Activated CD8-positive, alpha-beta T cell treated with anti-CD3 and anti-CD28 coated beads, Interleukin-2, amount 10 ng/mL, durations not matched to agents 7 days and 5 days (primary cell): ENCODE data around the gene B3GNT4. TPM values are rescaled to one million over a fixed set of nuclear protein-coding genes. Genes with fewer than 3 reads are reported as not detected.
"Not testable (repeated sequence)": the region's sequence is repeated elsewhere in the genome, so short reads cannot be mapped to it uniquely, and the experiment has no call there.

ENCODE experiments used
- ATAC-seq: fragments of 150-1000 bp; cut with Tn5 transposase; one replicate; pipeline ENCODE4 v1.10.0; 2021; ENCODE audit warnings: moderate library complexity
- CTCF ChIA-PET: fragments of 350-600 bp; sonication (Branson Sonifier 250); formaldehyde crosslinking; loops from one replicate; lab custom pipeline; 2021; ENCODE audit warnings: antibody characterized with exemption; lab: Charles Lee
- POLR2A ChIA-PET: fragments of 350-600 bp; sonication (Branson Sonifier 250); formaldehyde crosslinking; loops from one replicate; lab custom pipeline; 2021; ENCODE audit warnings: antibody characterized with exemption; lab: Charles Lee
- DNase-seq: peaks from one replicate; pipeline ENCODE4 v3.0.0-alpha.2; 2020
- H3K27ac Mint-ChIP-seq: one replicate; pipeline ENCODE4 v1.8.0; 2021; ENCODE audit warnings: mild to moderate bottlenecking, mixed read lengths
- H3K27me3 Mint-ChIP-seq: one replicate; pipeline ENCODE4 v1.8.0; 2021; ENCODE audit warnings: low read depth, mixed read lengths
- H3K36me3 Mint-ChIP-seq: one replicate; pipeline ENCODE4 v1.8.0; 2021; ENCODE audit warnings: low read depth, mixed read lengths
- H3K4me1 Mint-ChIP-seq: one replicate; pipeline ENCODE4 v1.8.0; 2021; ENCODE audit warnings: low read depth, mixed read lengths
- H3K4me3 Mint-ChIP-seq: one replicate; pipeline ENCODE4 v1.8.0; 2021; ENCODE audit warnings: mild to moderate bottlenecking, mixed read lengths
- H3K9me3 Mint-ChIP-seq: one replicate; pipeline ENCODE4 v1.8.0; 2022; ENCODE audit warnings: mixed read lengths; ENCODE audit not compliant: insufficient read depth
- total RNA-seq, 2 experiments: library from RNA; stranded (reverse); gene quantifications; one replicate each; pipeline ENCODE4 v1.2.3, GENCODE V29; 2021

The B3GNT4 gene
- total RNA-seq, 2 experiments from 2014 or later: 0.90 to 1.4 TPM

DNA sequence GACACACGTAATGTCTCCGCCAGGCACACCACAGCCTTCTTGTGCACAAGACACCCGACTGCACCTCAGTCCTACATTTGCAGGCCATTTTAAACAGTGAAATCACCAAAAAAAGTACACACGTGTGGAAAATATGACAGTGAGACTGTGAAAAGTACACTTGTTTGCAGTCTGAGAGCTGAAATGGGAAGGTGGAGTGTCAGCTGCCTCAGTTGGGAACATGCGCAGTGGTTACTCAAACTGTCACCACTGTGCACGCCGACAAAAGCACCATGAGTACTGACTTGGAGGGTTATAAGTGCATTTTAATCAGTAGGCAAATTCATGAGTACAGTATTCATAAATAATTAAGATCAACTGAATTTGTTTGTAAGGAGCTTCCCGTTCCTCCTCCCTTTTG is 47.0 kb downstream of the B3GNT4 start:
- H3K27ac Mint-ChIP-seq: no peak overlapping the region
- H3K27me3 Mint-ChIP-seq: no peaks in the 10 kb centered on the region
- ChIA-PET POLR2A (no interaction called here), CTCF (no interaction called here)
- H3K4me3 Mint-ChIP-seq: no peak overlapping the region
- DNase-seq (no peak), ATAC-seq (no peak)
- peaks cover 4% of the 10 kb centered on the region for H3K4me1 Mint-ChIP-seq
- H3K9me3 Mint-ChIP-seq: no peaks in the 10 kb centered on the region
- peaks cover 23% of the 10 kb centered on the region for H3K36me3 Mint-ChIP-seq

DNA sequence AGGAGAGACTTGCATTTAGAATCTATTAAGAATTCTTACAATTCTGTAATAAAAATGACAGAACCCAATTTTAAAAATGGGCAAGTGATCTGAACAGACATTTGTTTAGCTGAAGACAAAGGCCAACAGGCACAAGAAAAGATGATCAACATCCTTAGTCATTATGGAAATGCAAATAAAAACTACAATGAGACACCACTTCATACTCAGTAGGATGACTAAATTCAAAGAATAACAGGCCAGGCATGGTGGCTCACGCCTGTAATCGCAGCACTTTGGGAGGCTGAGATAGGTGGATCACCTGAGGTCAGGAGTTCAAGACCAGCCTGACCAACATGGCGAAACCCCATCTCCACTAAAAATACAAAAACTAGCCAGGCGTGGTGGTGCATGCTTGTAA is 55.0 kb downstream of the B3GNT4 start:
- ATAC-seq, POLR2A ChIA-PET, H3K4me3 Mint-ChIP-seq, H3K27ac Mint-ChIP-seq, H3K27me3 Mint-ChIP-seq, H3K9me3 Mint-ChIP-seq, H3K4me1 Mint-ChIP-seq, DNase-seq: not testable (repeated sequence)
- CTCF ChIA-PET: interaction anchor here (1.0 kb wide), 1 partner anchor 63 kb away, joined by 3 read pairs; no protein-coding TSS in a partner anchor
- H3K36me3 Mint-ChIP-seq: peaks cover 43% of the 10 kb centered on the region

Other genes starting within 250 kb of the B3GNT4 start
- 1 to 10 TPM; 6.2 to 8.1 TPM for gene BCL7A, start 181.8 kb upstream of the B3GNT4 start, total RNA-seq
- gene MLXIP, start 125.0 kb upstream of the B3GNT4 start, total RNA-seq: 10 to 100 TPM; 38.8 to 42.7 TPM
- gene IL31, start 29.5 kb upstream of the B3GNT4 start, total RNA-seq: not detected
- gene LRRC43, start 20.6 kb upstream of the B3GNT4 start, total RNA-seq: not detected
- gene DIABLO, start 22.3 kb downstream of the B3GNT4 start, total RNA-seq: 10 to 100 TPM; 43.5 to 47.1 TPM
- 10 to 100 TPM; 22.0 to 22.4 TPM for gene VPS33A, start 62.8 kb downstream of the B3GNT4 start, total RNA-seq
- gene CLIP1, start 219.0 kb downstream of the B3GNT4 start, total RNA-seq: 10 to 100 TPM; 61.4 to 63.2 TPM